GM18508 (cell line): Measurements from ENCODE around the gene PHLPP1.

ENCODE experiments used
- ATAC-seq: cut with Tn5 transposase; IDR thresholded peaks from one replicate; pipeline ENCODE4 v1.9.1; 2021; ENCODE audit warnings: moderate number of reproducible peaks; ENCODE audit not compliant: insufficient read depth, unreplicated experiment

PHLPP1 gene

GRCh38 chr18:62918361-62918760, 203.0 kb downstream of the PHLPP1 start:
- ATAC-seq, result no peak

- ATAC-seq, result no peak
Observed at GRCh38 chr18:62919109-62919838, 203.9 kb downstream of the PHLPP1 start.

GRCh38 chr18:62925031-62925688, 209.8 kb downstream of the PHLPP1 start:
- ATAC-seq, result no peak

- no peak for ATAC-seq
Observed at GRCh38 chr18:62928326-62928725, 213.0 kb downstream of the PHLPP1 start.

GRCh38 chr18:62933261-62933887, 218.0 kb downstream of the PHLPP1 start:
- no peak for ATAC-seq

- ATAC-seq, result no peak
Observed at GRCh38 chr18:62935994-62936393, 220.7 kb downstream of the PHLPP1 start.

- no peak for ATAC-seq
Observed at GRCh38 chr18:62937065-62937464, 221.7 kb downstream of the PHLPP1 start.

- ATAC-seq, result no peak
Observed at GRCh38 chr18:62938006-62938405, 222.7 kb downstream of the PHLPP1 start.

GRCh38 chr18:62938487-62938886, 223.1 kb downstream of the PHLPP1 start:
- ATAC-seq, result no peak

- ATAC-seq, result no peak
Observed at GRCh38 chr18:62939433-62939832, 224.1 kb downstream of the PHLPP1 start.

- no peak for ATAC-seq
Observed at GRCh38 chr18:62939926-62940325, 224.6 kb downstream of the PHLPP1 start.

GRCh38 chr18:62942578-62942977, 227.2 kb downstream of the PHLPP1 start:
- no peak for ATAC-seq

- no peak for ATAC-seq
Observed at GRCh38 chr18:62944454-62944853, 229.1 kb downstream of the PHLPP1 start.

- no peak for ATAC-seq
Observed at GRCh38 chr18:62948788-62949187, 233.4 kb downstream of the PHLPP1 start.

GRCh38 chr18:62950246-62950645, 234.9 kb downstream of the PHLPP1 start:
- no peak for ATAC-seq

GRCh38 chr18:62952807-62953206, 237.5 kb downstream of the PHLPP1 start:
- no peak for ATAC-seq

- ATAC-seq, result no peak
Observed at GRCh38 chr18:62953663-62954062, 238.3 kb downstream of the PHLPP1 start.

- ATAC-seq, result no peak
Observed at GRCh38 chr18:62954366-62954765, 239.0 kb downstream of the PHLPP1 start.

GRCh38 chr18:62957885-62958472, 242.6 kb downstream of the PHLPP1 start:
- no peak for ATAC-seq

- ATAC-seq, result no peak
Observed at GRCh38 chr18:62959481-62959880, 244.1 kb downstream of the PHLPP1 start.

GRCh38 chr18:62963507-62963906, 248.2 kb downstream of the PHLPP1 start:
- ATAC-seq, result no peak
